Measurements from ENCODE around the gene LHX5.

LHX5 gene

DNA sequence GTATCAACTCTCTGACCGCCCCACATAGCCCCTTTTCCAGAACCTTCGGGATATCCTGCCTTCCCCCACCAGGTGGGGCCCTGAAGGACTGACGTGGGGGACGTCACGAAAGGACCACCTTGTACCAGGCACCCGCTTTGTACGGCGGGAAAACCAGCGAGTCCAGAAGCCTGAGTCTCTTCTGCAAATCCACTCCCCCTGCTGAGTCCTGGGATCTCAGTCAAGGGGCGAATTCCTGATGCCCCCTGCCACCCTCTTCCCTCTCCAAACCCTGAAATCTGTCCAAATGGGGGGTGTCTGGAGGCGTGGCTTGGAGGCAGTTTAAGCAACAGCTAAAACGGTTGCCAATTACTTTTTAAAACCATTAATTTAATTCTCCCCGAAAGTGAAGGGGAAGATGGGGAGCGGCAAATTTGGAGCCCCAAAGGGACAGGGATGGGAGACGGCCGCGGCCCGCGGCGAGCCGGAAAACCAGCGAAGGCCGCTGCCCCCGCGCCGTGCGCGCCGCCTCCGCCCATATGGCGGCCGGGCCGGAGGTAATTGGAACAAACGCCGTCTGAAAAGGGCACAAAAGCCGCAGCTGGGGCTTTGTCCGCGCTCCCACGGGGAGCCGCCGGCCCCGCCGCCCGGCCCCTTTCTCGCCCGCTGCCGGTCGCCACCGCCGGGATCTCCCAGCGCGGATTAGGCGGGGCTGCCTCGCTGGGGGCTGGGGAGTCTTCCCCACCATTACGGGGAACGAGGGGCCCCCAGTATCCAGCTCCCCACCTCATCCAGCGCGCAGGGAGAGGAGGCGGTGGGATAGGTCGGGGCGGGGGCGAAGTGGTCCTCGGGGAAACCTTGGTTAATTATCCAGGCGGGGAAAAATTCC lies 6.6 kb downstream of the LHX5 start:
- DNase-seq = no peak

DNA sequence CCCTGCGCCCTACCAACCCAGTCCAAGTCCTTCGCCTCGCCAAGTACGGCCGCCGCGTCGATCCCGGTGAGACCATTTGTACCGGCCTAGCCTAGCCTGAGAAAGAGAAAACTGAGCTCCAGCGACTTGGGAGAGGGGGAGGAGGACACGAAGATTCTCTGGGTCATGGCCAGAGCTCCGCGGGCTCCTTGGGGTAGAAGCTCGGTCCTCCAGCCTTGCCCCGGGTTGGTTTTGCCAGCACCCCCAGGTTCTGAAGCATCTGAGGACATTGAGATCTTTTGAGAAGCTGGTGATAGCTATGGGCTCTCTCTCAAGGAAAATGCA lies 7.3 kb downstream of the LHX5 start:
- no peak for DNase-seq

DNA sequence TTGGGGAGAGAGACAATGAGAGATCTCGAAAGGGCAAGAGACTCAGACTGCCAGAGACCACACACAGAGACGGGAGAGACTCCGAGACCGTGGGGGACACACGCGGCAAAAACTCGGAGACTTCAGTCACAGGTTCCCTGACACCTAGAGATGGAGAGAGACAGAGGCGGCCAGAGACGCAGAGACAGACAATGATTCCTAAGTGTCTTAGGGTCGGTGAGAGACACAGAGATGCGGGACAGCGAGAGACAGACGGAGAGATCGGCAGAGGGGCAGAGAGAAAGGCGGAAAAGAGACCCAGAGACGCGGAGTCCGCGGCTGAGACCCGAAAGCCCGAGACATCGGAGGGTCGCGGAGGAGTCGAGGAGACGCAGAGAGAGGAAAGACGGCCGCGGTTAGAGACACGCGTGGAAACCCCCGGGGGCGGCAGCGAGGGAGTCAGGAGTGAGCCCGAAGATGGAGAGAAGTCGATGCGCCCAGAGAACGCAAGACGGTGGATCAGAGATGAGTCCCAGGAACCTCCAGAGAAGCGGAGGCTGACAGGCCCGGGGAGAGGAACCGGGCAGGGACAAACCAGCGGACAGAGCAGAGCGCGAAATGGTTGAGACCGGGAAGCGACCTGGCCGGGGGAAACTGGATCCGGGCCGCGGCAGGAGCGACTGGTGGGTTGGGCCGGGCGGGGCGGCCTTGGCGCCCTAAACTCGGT lies 7.8 kb downstream of the LHX5 start:
- no peak for DNase-seq

DNA sequence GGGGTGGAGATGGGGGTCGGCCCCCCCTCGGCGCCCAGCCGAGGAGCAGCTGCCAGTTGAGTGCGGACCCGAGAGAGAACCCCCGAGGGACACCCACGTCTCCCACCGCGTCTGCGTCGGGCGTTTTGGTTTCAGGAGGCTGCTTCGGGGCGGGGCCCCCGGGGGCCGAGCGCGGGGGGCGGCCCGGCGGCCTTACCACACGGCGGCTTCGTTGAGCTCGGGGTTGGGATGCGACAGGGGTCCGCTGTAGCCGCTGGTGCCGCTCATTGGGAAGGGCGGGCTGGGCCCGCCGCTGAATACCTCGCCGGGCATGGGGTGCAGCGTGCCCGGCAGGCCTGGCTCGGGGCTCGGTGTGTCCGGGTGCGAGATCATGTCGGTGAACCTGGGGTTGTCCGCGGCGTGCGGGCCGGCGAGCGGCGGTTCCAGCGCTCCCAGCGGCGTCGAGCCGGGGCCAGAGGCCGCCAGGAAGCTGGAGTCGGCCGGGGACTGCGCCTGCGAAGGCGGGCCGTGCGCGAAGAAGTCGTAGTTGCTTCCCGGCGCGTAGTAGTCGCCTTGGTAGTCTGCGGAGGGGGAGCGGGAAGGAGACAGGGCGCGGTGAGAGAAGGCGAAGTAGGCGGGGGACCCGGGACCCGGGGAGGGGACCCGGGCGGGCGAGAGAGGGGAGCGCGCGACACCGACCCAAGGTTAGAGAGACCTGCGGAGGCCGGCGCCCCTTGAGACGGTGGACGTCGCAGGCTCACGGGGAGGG lies 8.5 kb downstream of the LHX5 start:
- no peak for DNase-seq

DNA sequence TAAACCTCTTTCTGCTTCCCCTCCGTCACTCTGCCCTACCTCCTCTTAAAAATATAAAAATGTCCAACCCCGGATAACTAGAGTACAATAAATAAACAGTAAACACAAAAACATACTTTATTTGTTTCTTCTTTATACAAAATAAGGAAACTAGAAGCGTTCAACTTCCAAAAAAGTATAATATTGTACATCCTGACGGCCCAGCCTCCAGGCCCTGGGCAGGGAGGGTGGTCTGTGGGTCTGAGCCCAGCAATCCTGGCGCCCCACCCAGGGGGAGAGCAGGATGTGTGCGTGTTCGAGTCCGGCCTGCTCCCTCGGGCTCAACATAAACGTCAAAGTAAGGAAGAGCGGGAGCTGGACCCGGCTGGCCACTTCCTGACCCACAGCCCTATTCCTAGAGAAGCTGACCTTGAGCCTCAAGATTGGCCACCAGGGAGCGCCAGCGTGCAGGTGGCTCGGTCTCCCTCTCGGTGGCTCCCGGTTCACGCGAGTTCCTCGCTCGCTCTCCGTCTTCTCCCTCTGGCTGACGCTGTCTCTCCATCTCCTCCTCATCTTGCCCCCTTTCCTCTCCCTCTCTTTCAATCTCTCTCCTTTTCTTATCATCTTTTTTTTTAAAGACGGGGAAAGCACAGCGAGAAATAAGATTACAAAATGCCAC lies 9.4 kb downstream of the LHX5 start:
- DNase-seq = peak; percentile 3 to 52

DNA sequence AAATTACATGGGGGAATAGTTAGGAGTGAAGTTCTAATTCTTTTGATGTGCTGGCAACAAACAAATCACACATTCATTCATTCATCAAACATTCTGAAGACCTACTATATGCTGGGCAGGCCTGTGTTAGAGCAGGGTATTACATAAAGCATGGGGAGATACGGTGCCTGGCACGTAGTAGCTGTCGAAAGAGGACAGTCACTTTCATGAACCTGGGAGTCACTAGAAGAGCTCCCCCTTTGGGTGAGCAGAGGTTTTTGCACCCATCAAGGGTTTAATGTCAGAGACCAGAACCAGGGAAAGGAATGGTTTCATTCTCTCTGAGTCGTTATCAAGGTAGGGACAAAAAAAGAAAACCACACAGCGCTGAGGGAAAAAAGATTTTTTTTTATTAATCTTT lies 10.0 kb downstream of the LHX5 start:
- no peak for DNase-seq

DNA sequence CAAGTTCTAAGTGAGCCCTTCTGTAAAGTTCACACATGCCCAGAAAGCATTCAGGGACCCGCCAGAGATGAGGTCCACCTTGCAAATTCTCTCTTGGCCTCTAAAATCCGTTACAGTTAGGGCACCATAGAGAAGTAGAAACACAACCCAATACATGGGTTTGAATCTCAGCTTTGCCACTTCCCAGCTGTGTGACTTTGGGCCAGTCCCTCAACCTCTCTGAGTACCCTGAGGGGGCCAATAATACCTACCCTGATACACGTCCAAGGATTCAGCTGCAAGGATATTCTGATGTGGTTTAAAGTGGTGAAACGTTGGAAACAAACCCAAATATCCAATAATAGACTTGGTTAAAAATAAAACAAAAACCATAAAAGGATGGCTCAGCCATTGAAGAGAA lies 11.7 kb downstream of the LHX5 start:
- no peak for DNase-seq

DNA sequence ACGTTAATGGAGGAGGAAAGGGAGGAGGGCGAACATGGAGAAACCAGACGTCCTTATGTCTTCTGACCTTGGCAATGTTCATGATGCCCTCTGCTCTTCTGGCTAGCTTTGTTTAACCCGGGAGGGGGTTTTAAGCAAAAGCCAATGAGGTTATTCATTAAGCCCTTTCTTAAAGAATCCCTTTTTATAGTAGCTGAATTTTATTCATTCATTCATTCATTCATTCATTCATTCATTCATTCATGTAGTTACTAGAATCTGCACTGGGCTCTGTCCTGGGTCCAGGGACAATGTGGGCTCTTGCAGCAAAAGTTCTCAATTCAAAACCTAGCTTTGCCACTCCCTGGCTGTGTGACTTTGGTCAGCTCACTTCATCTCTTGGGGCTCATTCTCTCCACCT lies 14.0 kb downstream of the LHX5 start:
- no peak for DNase-seq

DNA sequence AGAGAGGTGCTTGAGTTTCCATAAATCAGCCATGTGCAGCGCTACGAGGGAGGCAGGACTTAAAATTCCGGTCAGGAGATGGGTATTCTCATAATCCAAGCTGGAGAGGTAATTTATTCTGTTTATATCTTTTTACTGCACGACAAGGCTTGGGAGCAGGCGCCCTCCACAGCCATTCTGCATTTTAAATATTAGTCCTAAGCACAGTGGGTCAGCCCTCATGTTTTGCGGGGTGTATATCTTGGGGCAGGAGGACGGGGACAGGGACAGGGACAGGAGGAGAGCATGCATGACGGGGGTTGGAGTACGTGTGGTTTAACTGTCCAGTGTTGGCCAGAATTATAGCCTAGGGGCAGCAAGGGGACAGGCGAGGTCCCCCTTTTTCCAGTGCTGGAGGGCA lies 14.5 kb downstream of the LHX5 start:
- no peak for DNase-seq

DNA sequence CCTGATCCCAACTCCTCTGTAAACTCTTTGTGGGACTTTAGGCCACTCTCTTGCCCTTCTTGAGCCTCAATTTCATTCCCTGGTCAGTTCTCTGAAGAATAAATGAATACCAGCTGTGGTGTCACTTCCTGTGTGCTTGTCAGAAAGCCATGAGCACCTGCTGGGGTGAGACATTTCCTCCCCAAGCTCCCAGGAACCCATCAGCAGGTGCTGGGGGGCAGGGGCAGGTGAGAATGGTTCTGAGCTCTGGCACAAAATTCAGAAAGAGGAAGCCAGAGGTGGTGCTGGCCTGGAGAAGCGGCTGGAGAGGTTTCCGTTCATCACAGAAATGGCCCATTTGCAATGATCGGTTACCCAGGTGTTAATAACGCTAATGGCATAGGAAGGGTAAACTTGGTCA lies 14.9 kb downstream of the LHX5 start:
- DNase-seq = no peak

DNA sequence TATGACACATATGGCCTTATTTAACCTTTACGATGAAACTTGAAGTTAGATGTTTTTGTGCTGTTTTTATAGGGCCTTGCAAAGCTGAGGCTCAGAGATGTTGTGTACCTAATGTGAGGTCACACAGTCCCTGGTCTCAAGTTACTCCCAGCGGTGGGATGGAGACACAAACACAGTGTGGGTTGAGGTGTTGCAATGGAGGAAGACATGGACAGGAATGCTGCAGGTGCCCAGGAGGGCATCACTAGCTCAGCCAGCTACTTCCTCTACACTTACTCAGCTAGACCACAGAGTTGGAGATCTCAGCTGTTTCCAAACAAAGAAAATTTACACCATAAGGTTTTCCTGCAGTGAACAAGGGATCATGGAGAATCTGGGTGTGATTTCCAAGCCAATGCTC lies 15.5 kb downstream of the LHX5 start:
- DNase-seq = no peak

DNA sequence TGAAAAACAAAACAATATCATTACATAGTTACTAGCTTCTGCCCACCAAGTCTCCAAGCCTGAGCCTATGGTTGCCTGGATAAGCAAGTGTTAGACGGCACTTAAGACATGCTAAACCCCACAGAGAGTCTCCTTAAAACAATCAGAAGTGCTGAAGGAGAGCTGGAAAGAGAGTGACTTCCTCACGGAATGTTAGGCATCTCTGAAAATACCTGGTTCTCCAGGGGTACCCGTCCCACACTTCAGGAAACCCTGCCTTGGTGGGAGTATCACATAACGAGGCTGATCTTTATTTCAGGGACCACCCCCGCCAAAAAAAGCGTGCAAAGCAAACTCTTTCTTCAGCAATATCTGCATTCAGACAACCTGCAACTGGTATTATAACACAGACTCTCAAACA lies 18.3 kb downstream of the LHX5 start:
- no peak for DNase-seq

DNA sequence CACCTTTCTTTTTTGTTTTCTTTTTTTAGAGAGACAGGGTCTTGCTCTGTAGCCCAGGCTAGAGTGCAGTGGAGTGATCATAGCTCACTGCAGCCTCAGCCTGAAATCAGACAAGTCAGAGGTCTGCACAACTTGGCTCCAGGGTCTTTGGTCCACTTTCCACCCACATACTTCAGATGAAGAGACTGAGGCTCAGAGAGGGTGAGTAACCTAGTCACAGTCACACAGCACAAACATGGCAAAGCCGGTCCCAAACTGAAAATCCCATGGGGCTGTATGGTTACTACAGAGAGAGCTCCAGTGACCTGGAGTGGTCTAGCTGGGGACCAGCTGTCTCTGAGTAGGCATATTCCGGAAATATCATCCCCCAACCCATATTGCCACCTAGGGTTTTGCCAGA lies 19.2 kb downstream of the LHX5 start:
- DNase-seq = no peak

DNA sequence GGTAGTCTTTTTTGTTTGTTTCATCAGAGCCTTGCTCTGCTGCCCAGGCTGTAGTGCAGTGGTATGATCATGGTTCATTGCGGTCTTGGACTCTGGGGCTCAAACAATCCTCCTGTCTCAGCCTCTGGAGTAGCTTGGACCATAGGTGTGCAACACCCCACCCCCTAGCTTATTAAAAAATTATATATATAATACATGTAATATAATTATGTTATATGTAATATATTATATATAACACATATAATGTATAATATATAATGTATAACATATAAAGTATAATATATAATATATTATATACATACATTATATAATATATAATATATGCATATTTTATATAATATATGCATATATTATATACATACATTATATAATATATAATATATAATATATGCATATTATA lies 21.8 kb downstream of the LHX5 start:
- no peak for DNase-seq

DNA sequence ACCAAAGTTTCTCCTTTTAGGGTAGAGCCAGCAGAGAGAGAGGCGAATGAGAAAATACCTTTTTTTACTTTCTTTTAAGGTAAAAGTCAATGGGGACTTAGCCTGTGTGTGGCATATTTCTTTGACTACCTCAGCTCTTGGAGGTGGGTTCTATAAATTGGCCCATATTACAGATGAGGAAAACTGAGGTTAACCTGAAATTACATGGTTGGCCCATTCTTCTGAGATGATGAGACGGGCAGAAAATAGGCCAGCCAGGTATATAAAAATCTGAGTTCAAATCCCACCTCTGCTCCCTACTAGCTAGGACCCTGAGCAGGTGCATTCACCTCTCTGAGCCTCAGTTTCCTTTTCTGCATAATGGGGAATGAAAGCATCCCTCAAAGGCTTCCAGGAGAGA lies 22.4 kb downstream of the LHX5 start:
- DNase-seq = no peak

DNA sequence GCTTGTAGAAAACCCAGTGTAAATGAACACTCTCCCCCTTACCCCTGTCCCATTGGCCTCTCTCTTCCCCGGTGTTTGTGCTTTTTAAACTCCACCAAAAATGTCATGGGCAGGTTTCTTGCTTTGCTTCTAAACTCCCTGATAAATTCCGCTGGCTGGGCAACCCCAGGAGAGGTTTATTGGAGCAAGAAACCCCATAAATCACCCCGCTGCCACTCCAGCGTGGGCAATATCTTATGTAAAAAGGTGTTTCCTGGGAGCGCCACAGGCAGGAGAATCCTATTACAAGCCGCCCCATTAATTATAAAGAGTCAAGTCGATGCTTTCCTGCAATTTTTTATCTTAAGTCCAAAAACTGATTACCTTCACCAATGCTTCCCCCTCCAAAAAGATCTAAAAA lies 22.8 kb downstream of the LHX5 start:
- DNase-seq = no peak

DNA sequence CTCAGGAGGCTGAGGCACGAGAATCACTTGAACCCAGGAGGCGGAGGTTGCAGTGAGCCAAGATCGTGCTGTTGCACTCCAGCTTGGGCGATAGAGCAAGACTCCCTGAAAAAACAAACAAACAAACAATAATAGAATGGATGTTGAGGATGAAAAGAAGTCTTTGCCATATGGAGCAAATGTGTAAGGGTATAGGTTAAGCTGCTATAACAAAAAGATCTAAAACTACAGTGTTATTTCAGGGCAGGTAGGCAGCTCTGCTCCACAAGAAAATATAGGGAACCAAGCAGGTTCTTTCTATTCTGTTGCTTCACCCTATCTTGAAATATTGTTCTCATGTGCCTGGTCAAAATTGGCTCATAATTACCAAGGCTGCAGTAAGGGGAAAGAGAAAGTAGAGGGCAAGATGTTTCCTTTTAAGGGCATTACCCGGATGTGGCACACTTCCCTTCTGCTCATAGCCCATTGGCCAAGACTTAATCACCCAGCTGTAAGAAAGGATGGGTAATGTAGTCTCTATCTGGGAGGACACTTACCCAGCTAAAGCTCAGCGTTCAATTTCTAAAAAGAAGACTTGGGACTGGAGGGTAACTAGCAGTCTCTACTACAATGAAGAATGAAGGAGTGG lies 26.0 kb downstream of the LHX5 start:
- DNase-seq = no peak

DNA sequence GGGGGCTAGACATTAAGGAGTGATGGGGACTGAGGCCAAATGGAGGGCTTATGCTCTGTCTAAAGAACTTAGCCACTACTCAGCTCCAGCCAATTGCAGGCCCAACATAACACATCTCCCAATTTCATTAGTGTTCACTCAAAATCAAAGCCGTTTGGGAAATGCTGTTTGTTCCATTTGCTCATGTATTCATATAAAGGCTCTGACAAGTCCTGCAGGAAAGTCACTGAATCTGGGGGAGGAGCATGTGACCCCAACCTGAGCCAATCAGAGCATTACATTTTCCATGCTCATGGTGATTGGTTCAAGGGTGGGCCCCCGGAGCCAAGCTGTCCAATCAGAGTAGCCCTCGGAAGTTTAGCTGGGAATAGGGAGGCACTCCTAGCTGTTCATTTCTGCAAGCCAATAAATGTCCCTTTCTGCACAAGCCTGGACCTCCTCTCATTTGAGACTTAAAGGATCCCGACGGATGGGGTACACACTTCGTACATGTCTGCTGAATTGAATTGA lies 28.6 kb downstream of the LHX5 start:
- no peak for DNase-seq

DNA sequence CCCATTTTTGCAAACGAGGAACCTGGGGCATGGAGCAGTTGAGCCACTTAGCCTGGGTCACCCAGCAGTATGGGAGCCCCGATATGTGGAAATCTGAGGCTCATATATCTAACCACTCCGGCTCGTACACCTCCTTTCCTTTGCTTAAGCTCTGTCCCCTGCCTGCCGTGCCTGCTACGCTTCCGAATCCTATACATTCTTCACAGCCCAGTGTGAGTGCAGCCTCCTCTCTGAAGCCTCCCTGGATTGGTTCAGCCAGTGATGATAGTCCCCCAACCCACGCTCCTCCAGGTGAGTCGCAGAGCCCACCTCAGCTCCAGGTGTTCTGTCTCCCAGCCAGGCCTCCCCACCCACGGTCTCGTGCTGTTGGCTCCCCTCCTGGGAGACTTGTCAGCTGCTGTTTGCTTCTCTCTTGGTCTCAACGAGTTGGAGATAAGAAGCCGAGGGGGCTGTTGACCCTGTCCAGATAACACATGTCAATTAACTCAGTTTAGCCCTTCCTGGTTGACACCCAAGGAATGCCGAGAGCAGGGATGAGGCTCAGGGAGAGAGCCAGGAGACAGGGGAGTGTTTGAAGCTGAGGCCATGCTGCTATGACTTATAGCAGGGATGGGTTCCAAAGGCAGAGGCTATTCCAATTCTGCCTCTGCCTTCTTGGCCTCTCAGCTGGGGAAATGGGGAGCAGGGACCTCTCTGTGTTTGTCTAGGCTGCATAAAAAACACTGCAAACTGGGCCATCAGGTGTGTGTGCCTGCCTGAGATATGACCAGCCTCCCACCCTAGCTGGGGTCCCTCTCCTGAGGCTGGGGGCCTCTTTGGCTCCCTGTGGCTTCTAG lies 30.5 kb downstream of the LHX5 start:
- no peak for DNase-seq

DNA sequence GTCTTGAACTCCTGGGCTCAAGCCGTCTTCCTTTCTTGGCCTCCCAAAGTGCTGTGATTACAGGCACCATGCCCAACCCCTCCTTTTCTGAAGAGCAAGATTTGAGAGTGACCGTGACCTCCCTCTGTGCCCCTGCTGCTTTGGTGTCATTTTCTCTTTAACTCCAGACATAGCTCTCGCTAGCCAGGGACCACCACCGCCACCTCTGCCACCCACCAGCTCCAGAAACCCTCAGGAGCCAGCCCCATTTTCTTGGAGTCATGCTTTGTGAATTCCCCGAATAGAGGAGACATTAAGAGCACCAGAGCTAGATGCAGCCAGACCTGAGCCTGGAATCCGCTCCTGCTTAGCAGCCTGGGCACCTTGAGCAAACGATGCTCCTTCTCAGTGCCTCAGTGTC lies 31.3 kb downstream of the LHX5 start:
- no peak for DNase-seq

DNA sequence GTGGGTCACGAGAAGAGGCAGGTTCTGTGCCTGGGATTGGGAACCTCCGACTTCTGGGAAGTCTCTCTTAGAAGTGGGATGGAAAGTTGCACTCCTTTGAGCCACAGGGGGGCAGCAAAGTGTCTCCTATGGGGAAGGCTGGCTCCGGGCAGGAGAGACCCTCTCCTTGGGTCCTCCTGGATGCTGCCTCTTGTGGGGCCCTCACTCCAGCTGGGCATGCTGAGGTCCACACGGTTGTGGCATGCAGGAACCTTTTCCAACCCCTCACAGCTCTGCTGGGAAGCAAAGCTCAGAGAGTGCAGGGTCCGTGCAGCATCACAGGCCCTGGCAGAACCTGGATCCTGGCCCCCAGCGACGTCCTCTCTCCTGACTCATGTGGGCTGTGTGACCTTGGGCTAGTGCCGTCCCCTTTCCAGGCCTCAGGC lies 32.1 kb downstream of the LHX5 start:
- no peak for DNase-seq

DNA sequence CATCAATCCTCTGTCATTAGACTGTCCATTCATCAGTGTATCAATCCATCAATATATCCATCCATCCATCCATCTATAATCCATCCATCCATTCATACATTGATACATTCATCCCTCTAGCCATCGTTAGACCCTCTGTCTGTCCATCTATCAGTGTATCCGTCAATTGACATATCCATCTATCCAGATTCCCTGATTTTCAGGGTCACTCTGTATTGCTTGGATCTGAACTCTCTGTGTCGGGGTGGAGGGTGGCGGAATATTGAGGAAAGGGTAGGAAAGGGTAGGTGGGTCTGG lies 32.4 kb downstream of the LHX5 start:
- DNase-seq = no peak

All from hippocampal formation (tissue), 2 donors.